HG02884 (cell line): ENCODE results near the gene CRADD.

Experiments used
- ATAC-seq: cut with Tn5 transposase; IDR thresholded peaks from one replicate; pipeline ENCODE4 v1.9.1; 2021; ENCODE audit warnings: mild to moderate bottlenecking, moderate library complexity; ENCODE audit not compliant: unreplicated experiment

CRADD gene

DNA sequence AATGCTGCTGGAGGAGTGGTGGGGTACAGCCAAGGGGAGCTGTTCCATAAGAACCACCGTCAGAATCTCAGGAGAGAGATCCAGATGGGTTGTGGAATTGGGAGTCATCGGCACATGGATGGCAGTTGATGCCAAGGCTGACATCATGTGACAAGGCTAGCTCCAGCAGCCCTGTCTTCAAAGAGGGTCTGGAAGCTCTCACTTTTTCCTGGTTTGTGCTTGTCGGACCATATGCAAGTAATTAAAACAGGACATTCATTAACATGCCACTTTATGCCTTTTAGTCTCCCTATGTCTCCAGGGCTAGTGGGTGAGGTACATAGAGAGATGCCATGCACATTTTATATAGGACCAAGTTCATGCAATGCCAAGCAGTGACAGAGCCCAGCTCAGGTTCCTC lies 211.8 kb downstream of the CRADD start:
- ATAC-seq, result no peak

GRCh38 chr12:93889516-93890212 lies 212.5 kb downstream of the CRADD start:
- no peak for ATAC-seq

- ATAC-seq, result no peak
Observed at GRCh38 chr12:93892423-93893268, 215.5 kb downstream of the CRADD start.

DNA sequence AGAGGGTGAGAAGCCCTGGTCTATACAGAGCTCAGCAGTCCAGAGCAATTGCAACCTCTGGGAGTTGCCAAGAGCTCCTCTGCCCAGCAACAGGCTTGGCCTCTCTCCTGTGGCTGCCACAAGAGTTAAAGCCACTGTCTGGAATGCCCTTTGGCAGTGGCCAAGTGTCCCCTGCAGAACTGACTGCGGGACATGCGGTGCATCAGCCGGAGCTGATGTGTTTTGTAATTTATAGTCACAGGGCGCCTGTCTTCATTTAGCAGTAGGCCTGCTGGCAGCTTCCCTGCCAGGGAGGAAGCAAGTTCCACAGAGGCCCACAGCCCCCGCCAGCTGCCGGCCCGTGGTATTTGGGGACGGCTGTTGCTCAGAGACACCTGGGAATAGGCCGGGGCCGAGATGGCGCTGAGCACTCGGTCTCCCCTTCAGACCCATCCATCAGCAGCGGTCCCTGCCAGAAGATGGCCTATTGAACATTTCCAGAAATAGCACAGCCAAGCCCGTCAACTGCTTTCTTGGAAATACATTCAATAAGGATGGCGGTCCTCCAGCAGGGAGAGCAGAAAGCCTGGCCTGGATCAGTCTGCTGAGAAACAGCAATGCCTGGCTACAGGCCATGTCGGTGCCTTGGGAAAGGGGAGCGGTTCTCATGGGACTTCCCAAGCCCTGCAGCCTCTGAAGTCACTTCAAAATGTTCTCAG lies 217.4 kb downstream of the CRADD start:
- ATAC-seq, result no peak

GRCh38 chr12:93895089-93895445 lies 217.9 kb downstream of the CRADD start:
- no peak for ATAC-seq

DNA sequence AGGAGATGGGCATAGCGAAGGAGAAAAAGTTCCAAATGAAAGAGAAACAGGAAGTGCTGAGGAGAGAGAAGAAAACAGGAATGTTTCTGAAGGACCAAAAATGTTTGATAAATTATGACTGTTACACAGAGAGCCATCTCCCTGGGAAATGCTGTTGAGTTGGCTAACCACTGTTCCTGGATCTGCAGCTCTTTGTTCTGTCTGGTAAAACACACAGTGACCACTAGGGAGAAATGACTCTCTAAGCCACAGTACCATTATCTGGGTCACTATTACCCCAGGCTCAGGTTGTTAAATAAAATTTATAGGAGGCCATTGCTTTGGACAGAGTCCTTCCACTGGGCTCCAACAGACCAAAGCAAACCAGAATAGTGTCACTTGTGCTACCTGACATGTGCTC lies 219.3 kb downstream of the CRADD start:
- ATAC-seq, result no peak

DNA sequence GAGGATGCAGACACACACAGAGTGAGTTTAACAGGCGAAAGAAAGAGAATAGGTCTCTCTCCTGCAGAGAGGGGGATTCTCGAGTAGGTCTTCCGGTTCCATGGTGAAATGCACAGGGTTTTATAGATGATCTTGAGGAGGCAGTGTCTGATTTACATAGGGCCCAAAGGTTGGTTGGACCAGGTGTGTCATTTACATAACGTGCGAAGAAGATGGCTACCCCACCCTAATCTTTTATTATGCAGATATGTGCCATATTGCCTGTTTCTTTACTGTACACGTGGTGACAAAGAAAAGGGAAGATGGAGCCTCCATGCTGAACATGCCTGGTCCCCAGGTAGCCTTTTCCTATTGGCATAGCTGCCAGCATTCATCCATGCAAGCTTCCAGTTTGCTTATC lies 219.8 kb downstream of the CRADD start:
- no peak for ATAC-seq

GRCh38 chr12:93901739-93902138 lies 224.6 kb downstream of the CRADD start:
- ATAC-seq, result no peak

DNA sequence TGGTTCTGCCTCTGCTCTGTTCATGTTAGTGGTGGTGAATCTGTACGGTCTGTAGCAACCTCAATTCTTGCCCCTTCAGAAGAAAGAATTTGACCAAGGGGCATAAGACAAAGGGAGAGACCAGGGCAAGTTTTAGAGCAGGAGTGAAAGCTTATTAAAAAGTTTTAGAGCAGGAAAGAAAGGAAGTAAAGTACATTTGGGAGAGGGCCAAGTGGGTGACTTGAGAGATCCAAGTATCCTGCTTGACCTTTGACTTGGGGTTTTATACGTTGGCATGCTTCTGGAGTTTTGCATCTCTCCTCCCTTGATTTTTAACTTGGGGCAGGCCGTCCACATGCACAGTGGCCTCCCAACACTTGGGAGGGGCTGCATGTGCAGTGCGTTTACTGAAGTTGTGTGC lies 225.0 kb downstream of the CRADD start:
- no peak for ATAC-seq

GRCh38 chr12:93902736-93903562 lies 225.8 kb downstream of the CRADD start:
- ATAC-seq, result no peak

GRCh38 chr12:93904124-93904523 lies 226.9 kb downstream of the CRADD start:
- ATAC-seq, result no peak

DNA sequence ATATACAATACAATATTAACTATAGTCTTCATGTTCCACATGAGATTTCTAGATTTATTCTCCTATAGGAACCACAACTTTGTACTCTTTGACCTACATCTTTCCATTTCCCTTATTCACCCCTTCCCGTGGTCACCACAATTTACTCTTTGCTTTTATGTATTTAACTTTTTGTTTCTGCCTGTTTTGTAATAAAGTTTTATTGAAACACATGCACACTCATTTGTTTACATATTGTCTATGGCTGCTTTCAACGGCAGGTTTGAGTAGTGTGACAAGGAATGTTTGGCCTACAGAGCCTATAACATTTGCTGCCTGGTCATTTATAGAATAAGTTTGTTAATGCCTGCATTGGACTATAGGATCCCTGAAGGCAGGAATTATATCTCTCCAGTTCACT lies 231.1 kb downstream of the CRADD start:
- ATAC-seq, result no peak

- ATAC-seq, result no peak
Observed at GRCh38 chr12:93908846-93909567, 231.8 kb downstream of the CRADD start.

DNA sequence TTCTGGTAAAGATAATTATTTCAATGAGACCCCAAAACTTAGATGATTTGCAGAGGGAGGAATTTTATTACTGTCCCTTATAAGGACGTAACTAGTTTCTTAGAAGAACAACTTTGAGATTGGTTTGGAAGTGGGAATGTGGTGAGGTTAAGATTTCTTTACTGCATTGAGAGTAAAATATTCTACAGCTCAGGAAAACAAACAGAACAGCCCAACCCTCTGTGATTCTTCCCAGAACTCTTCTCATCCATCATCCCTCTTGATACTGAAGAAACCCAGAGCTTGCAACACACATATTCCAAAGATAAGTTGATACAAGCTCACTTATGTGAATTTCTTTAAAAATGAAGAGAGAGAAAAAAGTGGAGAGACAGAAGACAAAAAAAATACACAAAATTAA lies 234.2 kb downstream of the CRADD start:
- no peak for ATAC-seq

- no peak for ATAC-seq
Observed at GRCh38 chr12:93912086-93912733, 235.0 kb downstream of the CRADD start.

GRCh38 chr12:93913845-93914244 lies 236.7 kb downstream of the CRADD start:
- no peak for ATAC-seq

GRCh38 chr12:93914281-93914680 lies 237.1 kb downstream of the CRADD start:
- ATAC-seq, result no peak

DNA sequence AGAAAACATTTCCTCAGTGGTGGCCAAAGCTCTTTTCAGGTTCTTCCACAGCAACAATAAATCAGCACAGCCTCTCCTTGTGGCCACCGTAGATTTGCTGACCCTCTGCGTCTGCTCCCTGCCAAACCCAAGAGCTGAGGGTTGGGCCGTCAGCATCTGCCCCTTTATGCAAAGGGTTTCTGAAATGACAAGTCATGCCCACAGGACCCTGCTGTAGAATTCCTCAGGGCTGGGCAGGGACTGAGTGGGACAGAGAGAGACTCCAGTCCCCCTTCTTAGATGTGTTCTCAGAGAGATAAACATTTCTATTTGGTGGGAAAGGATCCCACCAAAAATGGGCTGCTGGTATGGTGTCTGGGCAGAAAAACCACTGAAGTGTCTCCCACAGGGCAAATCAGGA lies 238.2 kb downstream of the CRADD start:
- no peak for ATAC-seq

DNA sequence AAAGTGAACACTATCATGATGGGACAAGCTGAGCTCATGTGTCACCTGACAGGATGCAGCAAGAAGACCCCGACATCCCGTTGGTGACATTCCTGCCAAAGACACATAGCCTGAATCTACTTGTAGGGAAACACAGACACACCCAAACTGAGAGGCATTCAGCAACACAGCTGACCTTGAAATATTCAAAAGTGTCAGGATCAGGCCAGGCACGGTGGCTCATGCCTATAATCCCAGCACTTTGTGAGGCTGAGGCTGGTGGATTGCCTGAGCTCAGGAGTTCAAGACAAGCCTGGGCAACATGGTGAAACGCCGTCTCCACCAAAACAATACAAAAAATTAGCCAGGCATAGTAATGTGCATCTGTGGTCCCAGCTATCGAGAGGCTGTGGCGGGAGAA lies 239.2 kb downstream of the CRADD start:
- ATAC-seq, result no peak

GRCh38 chr12:93918262-93918661 lies 241.1 kb downstream of the CRADD start:
- no peak for ATAC-seq
